A549 (cell line): Measurements from ENCODE around the gene CEP72. TPM values are rescaled to one million over a fixed set of nuclear protein-coding genes. Genes with fewer than 3 reads are reported as not detected.

ENCODE experiments used
- ATAC-seq, 2 experiments: fragments of 200-7000 bp in 1 of 2; fragments of >200 bp in 1 of 2; cut with Nextera tagmentation in 1 of 2; cut with Tn5 transposase in 1 of 2; 3 replicates each; pipeline versions ENCODE4 v1.8.0 to v1.9.1; 2018 to 2020; ENCODE audit warnings: mild to moderate bottlenecking in 1 of 2, moderate library complexity in 1 of 2
- CTCF ChIA-PET: fragments of 300-600 bp; sonication (Branson Sonifier 250); formaldehyde crosslinking; extraction: SDS; loops from one replicate; lab custom pipeline; 2021; ENCODE audit warnings: antibody characterized with exemption, inconsistent platforms; lab: Yijun Ruan, JAX
- POLR2A ChIA-PET: fragments of 350-600 bp; formaldehyde crosslinking; extraction: SDS; loops from one replicate; lab custom pipeline; 2021; ENCODE audit warnings: antibody characterized with exemption, inconsistent platforms; lab: Yijun Ruan, JAX
- DNase-seq, 2 experiments: peaks; one replicate each; pipeline versions ENCODE4 v3.0.0 to v3.0.0-alpha.2; 2011 to 2016; ENCODE audit warnings: low read depth in 1 of 2, low spot score in 1 of 2
- FAIRE-seq: peaks from 2 replicates; lab custom pipeline; 2011; peaks lifted over from hg19 to GRCh38; lab: Jason Lieb, UNC
- H3K27ac ChIP-seq, 2 experiments: fragments of >200 bp; sonication (Bioruptor Twin); formaldehyde crosslinking; 3 replicates each; pipeline ENCODE4 v1.5.1; 2016 to 2017
- H3K4me1 ChIP-seq: fragments of >200 bp; sonication (Bioruptor Twin); formaldehyde crosslinking; 3 replicates; pipeline ENCODE4 v1.6.1; 2016
- H3K4me2 ChIP-seq: fragments of >200 bp; sonication (Bioruptor Twin); formaldehyde crosslinking; 3 replicates; pipeline ENCODE4 v1.6.1; 2016
- H3K4me3 ChIP-seq: fragments of >200 bp; sonication (Bioruptor Twin); formaldehyde crosslinking; 3 replicates; pipeline ENCODE4 v1.5.1; 2016
- H3K9me3 ChIP-seq: fragments of >200 bp; sonication (Bioruptor Twin); formaldehyde crosslinking; 3 replicates; pipeline ENCODE4 v1.6.1; 2016
- BHLHE40 ChIP-seq: IDR thresholded peaks from 2 replicates; pipeline ENCODE4 v1.6.1; 2012; ENCODE audit warnings: low read depth, low read length, inconsistent platforms
- CBX8 ChIP-seq: fragments of 200-600 bp; sonication (generic); IDR thresholded peaks from 2 replicates; pipeline ENCODE4 v1.6.1; 2016
- CHD4 ChIP-seq: fragments of 200-600 bp; sonication (generic); IDR thresholded peaks from 2 replicates; pipeline ENCODE4 v1.6.1; 2016; ENCODE audit warnings: antibody characterized with exemption, mild to moderate bottlenecking, borderline replicate concordance
- E2F6 ChIP-seq: IDR thresholded peaks from 2 replicates; pipeline ENCODE4 v1.6.1; 2012; ENCODE audit warnings: low read depth, borderline replicate concordance
- EHMT2 ChIP-seq: fragments of 200-600 bp; sonication (generic); IDR thresholded peaks from 2 replicates; pipeline ENCODE4 v1.6.1; 2016; ENCODE audit warnings: antibody characterized with exemption, low read depth, mild to moderate bottlenecking, moderate library complexity
- ESRRA ChIP-seq: fragments of 150-350 bp; IDR thresholded peaks from 2 replicates; pipeline ENCODE4 v1.6.1; 2014; ENCODE audit warnings: mild to moderate bottlenecking, low read length, borderline replicate concordance
- FOSB ChIP-seq: fragments of 250-450 bp; sonication (Bioruptor Pico); IDR thresholded peaks from 2 replicates; pipeline ENCODE4 v1.5.0; 2020; ENCODE audit warnings: mild to moderate bottlenecking, moderate library complexity
- HDAC2 ChIP-seq: fragments of 200-600 bp; sonication (generic); IDR thresholded peaks from 2 replicates; pipeline ENCODE4 v1.6.1; 2016
- HMGXB4 ChIP-seq: fragments of 250-450 bp; sonication (Bioruptor Pico); IDR thresholded peaks from 2 replicates; pipeline ENCODE4 v1.5.0; 2021; ENCODE audit warnings: mild to moderate bottlenecking, moderate library complexity, borderline replicate concordance
- HOXB5 ChIP-seq: fragments of 250-450 bp; sonication (Bioruptor Pico); IDR thresholded peaks from 2 replicates; pipeline ENCODE4 v1.5.0; 2020; ENCODE audit warnings: mild to moderate bottlenecking, moderate library complexity
- JUNB ChIP-seq: fragments of >200 bp; sonication (Bioruptor Twin); formaldehyde crosslinking; IDR thresholded peaks from 2 replicates; pipeline ENCODE4 v1.6.1; 2016
- PHF8 ChIP-seq: fragments of 200-600 bp; sonication (generic); IDR thresholded peaks from 2 replicates; pipeline ENCODE4 v1.6.1; 2016; ENCODE audit warnings: low read depth, mild to moderate bottlenecking, antibody characterized with exemption, moderate library complexity, borderline replicate concordance
- RCOR1 ChIP-seq: fragments of 150-350 bp; IDR thresholded peaks from 2 replicates; pipeline ENCODE4 v1.6.1; 2014; ENCODE audit warnings: antibody characterized with exemption, low read length, low read depth
- RFX5 ChIP-seq: fragments of 450-650 bp; IDR thresholded peaks from 2 replicates; pipeline ENCODE4 v1.7.1; 2014; ENCODE audit warnings: antibody characterized with exemption, mild to moderate bottlenecking, moderate library complexity
- RNF2 ChIP-seq: fragments of 200-600 bp; sonication (generic); IDR thresholded peaks from 2 replicates; pipeline ENCODE4 v1.6.1; 2016; ENCODE audit warnings: low read depth, mild to moderate bottlenecking, antibody characterized with exemption, moderate library complexity, borderline replicate concordance
- SMC3 ChIP-seq: fragments of >200 bp; sonication (Bioruptor Twin); formaldehyde crosslinking; IDR thresholded peaks from 3 replicates; pipeline ENCODE4 v1.6.1; 2018; ENCODE audit warnings: inconsistent platforms
- TP53 ChIP-seq: fragments of 250-450 bp; sonication (Bioruptor Pico); IDR thresholded peaks from 2 replicates; pipeline ENCODE4 v1.5.0; 2021; ENCODE audit warnings: mild to moderate bottlenecking, moderate library complexity
- USF2 ChIP-seq: fragments of 450-650 bp; IDR thresholded peaks from 2 replicates; pipeline ENCODE4 v1.6.1; 2014; ENCODE audit warnings: antibody characterized with exemption
- ZFP36 ChIP-seq: fragments of 450-650 bp; IDR thresholded peaks from 2 replicates; pipeline ENCODE4 v1.6.1; 2014; ENCODE audit warnings: borderline replicate concordance; ENCODE audit not compliant: partially characterized antibody
- WGBS: methylation state at CpG from one replicate; pipeline ENCODE4 v1.1.6; 2017; ENCODE audit errors: missing lambda C conversion rate; 5-methylcytosine and 5-hydroxymethylcytosine counted together
- polyA plus RNA-seq, 4 experiments: library from polyadenylated mRNA; depleted of rRNA in 3 of 4; stranded (reverse); fragments of >200 nt; fragmentation: RNase III in 1 of 4; extraction: RNeasy Plus Mini Kit Qiagen cat#74134 plus additional on column Dnase treatment in 1 of 4; gene quantifications; 2 replicates in 3 of 4; 3 replicates in 1 of 4; pipeline ENCODE4 v1.2.3, GENCODE V29; 2011 to 2017

Gene CEP72
- polyA plus RNA-seq, 2 of the 4 experiments (the other 2 are of a cell fraction) = 10.8 to 11.1 TPM

- 91% methylated on average over 13 of the region's 13 CpGs for WGBS
- ChIA-PET CTCF (no interaction called here), POLR2A (no interaction called here)
- no peak overlapping the region for H3K4me2 ChIP-seq
- H3K9me3 ChIP-seq = no peaks in the 10 kb centered on the region
- H3K4me3 ChIP-seq = no peak overlapping the region
- no peak for TF ChIP-seq ESRRA
- TF ChIP-seq HMGXB4 = no peak
- TF ChIP-seq SMC3 = no peak
- no peak overlapping the region for H3K27ac ChIP-seq
- no peak for ATAC-seq
- no peak for DNase-seq
- FAIRE-seq = no peak
- H3K4me1 ChIP-seq = no peaks in the 10 kb centered on the region
Observed at GRCh38 chr5:624951-625230, 12.8 kb downstream of the CEP72 start.

GRCh38 chr5:625516-625915, 13.4 kb downstream of the CEP72 start:
- FAIRE-seq (no peak), ATAC-seq (no peak), DNase-seq (no peak)
- TF ChIP-seq CHD4 (no peak), USF2 (no peak), HDAC2 (no peak), BHLHE40 (no peak), HOXB5 (no peak), JUNB (no peak), RNF2 (no peak), EHMT2 (no peak), FOSB (no peak), PHF8 (no peak), HMGXB4 (no peak)
- ChIA-PET CTCF (no interaction called here), POLR2A (no interaction called here)
- Histone ChIP-seq H3K4me2 (no peak overlapping the region), H3K4me3 (no peak overlapping the region), H3K4me1 (no peaks in the 10 kb centered on the region), H3K9me3 (no peaks in the 10 kb centered on the region), H3K27ac (no peak overlapping the region)
- WGBS = 95% methylated on average over 16 of the region's 16 CpGs

- FAIRE-seq (no peak), DNase-seq (no peak), ATAC-seq (no peak)
- TF ChIP-seq E2F6 = no peak
- no peak for TF ChIP-seq RFX5
- no peak for TF ChIP-seq ZFP36
- TF ChIP-seq TP53 (CRISPR knock-in tag) = no peak
- TF ChIP-seq RCOR1 = no peak
- no peak for TF ChIP-seq CBX8
- no peak for TF ChIP-seq HOXB5
- TF ChIP-seq ESRRA = no peak
- ChIA-PET CTCF (interaction anchor here (0.9 kb wide), 1 partner anchor 14 kb away, joined by 3 read pairs; no protein-coding TSS in a partner anchor), POLR2A (no interaction called here)
- Histone ChIP-seq H3K9me3 (no peaks in the 10 kb centered on the region), H3K4me2 (no peak overlapping the region), H3K4me1 (no peaks in the 10 kb centered on the region), H3K4me3 (no peak overlapping the region), H3K27ac (no peak overlapping the region)
- WGBS = 84% methylated on average over 3 of the region's 3 CpGs
Observed at GRCh38 chr5:626850-627249, 14.7 kb downstream of the CEP72 start.
